ENCODE measurements around the gene MAP7D1.

MAP7D1 gene

DNA sequence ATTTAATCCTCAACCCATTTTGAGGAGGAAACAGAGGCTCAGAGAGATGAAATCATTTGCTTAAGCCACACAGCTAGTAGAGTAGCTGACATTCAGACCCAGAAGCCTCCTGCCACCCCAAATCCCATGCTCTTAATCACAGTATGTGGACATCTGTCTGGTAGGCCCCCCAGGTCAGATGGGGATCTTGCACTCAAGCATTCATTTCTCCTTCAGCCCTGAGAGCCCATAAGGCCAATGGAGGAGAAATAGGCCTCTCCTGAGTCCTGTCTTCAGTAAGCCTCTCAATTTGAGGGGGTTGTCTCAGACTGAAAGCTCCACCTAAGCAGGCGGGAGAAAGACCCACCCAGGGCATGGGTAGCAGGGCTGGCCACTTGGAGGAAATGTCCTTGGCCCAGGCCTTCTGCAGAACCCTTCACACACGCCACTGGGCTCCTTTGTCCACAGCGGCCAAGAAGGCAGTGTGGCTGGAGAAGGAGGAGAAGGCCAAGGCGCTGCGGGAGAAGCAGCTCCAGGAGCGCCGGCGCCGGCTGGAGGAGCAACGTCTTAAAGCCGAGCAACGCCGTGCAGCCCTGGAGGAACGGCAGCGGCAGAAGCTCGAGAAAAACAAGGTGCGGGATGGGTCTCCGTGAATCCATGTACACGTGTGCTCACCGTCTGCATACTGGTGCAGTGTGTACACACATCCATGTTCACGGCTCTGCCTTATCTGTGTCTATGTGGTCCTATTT is 16.2 kb downstream of the MAP7D1 start:
- TF ChIP-seq, protein P1, sequence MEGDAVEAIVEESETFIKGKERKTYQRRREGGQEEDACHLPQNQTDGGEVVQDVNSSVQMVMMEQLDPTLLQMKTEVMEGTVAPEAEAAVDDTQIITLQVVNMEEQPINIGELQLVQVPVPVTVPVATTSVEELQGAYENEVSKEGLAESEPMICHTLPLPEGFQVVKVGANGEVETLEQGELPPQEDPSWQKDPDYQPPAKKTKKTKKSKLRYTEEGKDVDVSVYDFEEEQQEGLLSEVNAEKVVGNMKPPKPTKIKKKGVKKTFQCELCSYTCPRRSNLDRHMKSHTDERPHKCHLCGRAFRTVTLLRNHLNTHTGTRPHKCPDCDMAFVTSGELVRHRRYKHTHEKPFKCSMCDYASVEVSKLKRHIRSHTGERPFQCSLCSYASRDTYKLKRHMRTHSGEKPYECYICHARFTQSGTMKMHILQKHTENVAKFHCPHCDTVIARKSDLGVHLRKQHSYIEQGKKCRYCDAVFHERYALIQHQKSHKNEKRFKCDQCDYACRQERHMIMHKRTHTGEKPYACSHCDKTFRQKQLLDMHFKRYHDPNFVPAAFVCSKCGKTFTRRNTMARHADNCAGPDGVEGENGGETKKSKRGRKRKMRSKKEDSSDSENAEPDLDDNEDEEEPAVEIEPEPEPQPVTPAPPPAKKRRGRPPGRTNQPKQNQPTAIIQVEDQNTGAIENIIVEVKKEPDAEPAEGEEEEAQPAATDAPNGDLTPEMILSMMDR (IDR thresholded peaks at IDR 0.05; ENCODE audit: extremely low read depth, insufficient read depth, missing control alignments): no peak
- no peak for DNase-seq (ENCODE audit: low spot score)
- in situ Hi-C loops (cut with MboI; ENCODE audit: low pct_unique_long_range_greater_than_20kb, low sequenced_read_pairs, unreplicated experiment): no loop called here

DNA sequence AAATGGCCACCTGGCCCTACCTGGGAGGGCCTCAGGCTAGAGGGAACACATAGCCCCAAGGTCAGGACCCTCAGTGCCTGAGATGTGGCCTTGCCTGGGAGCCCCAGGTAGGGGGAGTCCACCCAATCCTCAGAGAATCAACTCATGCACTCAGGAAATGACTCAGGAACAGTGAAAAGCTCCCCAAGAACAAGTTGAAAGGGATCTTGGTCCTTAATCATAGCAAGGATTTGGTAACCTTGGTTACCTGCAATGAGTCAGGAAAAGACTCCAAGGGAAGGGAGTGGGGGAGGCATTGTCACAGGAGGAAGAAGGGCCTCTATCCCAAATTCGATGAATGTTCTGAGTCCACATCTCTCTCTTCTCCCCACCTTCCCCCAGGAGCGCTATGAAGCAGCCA is 17.0 kb downstream of the MAP7D1 start:
- in situ Hi-C loops (cut with MboI; ENCODE audit: low pct_unique_long_range_greater_than_20kb, low sequenced_read_pairs, unreplicated experiment): no loop called here
- DNase-seq (ENCODE audit: low spot score): no peak
- TF ChIP-seq, protein P1 (IDR thresholded peaks at IDR 0.05; ENCODE audit: extremely low read depth, insufficient read depth, missing control alignments): no peak

DNA sequence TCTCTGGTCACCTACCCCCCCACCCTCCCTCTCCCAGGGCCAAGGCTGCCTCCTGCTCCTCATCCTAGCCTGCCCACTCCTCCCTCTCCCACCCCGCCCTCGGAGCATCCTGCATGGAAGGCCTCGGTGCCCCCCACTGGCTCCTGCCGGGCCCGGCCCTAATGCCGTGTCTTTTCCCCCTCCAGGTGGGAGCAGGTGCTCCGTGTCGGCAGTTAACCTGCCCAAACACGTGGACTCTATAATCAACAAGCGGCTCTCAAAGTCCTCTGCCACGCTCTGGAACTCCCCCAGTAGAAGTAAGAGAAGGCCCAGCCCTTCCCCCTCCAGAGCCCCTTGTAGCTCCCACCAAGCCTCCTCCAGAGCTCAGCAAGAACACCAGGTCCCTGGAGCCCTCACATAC is 18.8 kb downstream of the MAP7D1 start:
- TF ChIP-seq, protein P1 (IDR thresholded peaks at IDR 0.05; ENCODE audit: extremely low read depth, insufficient read depth, missing control alignments): no peak
- in situ Hi-C loops (cut with MboI; ENCODE audit: low pct_unique_long_range_greater_than_20kb, low sequenced_read_pairs, unreplicated experiment): no loop called here
- no peak for DNase-seq (ENCODE audit: low spot score)

DNA sequence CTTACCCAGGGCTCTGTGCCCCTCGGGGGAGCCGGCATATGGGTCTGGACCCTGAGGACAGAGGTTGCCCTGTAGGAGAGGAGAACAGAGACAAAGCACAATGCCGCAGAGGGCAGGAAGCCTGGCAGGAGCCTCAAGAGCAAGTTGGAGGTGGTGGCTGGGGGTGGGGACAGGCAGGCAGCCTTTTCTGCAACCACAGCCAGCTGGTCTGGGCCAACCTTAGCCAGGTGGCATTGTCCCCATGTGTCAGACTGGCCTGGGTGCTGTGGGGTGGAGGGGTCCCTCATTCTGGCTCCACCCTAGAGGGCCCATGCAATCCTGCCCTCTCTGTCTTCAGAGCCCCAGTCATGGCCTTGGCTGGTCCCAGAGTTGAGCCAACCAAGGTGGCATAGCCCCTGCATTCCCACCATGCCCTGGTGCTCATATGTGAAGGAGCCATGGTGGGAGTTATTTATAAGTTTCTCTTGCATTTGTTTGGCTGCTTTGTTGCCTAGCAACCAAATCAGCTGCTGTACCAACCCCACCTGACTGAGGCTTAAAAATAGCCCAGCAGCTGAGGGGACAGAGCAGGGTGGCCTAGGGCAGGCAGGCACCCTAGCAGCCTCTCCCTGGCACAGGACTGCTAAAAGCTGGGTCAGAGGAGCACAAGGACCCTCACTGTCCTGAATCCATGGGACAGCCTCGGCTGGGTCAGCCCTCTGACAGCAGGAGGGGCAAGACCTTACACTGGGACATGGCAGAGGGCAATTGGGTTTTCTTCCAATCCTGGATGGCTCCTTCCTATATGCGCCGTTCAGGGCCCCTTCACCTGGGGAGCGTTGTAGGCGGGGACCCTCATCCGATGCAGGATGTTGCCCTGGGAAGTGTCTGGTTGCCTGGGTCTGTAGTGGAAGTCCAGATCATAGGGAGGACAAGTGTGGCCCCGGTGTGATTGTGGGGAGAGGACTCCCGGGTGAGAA is 19.5 kb downstream of the MAP7D1 start:
- peak; percentile 61 for DNase-seq (ENCODE audit: low spot score)
- TF ChIP-seq, protein P1 (IDR thresholded peaks at IDR 0.05; ENCODE audit: extremely low read depth, insufficient read depth, missing control alignments): no peak
- in situ Hi-C loops (cut with MboI; ENCODE audit: low pct_unique_long_range_greater_than_20kb, low sequenced_read_pairs, unreplicated experiment): no loop called here

DNA sequence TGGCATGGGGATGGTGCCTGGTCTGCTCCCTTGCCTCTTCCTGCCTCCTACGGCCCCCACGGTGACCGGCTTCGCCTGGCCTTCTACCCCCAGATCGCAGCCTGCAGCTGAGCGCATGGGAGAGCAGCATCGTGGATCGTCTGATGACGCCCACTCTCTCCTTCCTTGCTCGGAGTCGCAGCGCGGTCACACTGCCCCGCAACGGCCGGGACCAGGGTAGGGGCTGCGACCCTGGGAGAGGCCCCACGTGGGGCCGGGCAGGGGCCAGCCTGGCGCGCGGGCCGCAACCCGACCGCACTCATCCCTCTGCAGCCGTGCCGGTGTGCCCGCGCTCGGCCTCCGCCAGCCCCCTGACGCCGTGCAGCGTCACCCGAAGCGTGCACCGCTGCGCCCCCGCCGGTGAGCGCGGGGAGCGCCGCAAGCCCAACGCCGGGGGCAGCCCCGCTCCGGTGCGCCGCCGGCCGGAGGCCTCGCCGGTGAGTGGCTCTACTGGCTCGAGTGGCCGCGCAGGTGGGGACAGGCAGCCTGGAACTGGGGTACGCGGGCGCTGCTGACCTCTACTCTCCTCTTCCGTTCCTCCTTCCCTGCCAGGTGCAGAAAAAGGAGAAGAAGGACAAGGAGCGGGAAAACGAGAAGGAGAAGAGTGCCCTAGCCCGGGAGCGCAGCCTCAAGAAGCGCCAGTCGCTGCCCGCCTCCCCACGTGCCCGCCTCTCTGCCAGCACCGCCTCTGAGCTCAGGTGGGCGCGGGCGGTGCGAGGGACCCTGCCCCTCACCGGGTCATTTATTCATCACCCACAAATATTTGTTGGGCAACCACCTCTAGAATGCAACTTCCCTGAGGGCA is 20.4 kb downstream of the MAP7D1 start:
- TF ChIP-seq, protein P1 (IDR thresholded peaks at IDR 0.05; ENCODE audit: extremely low read depth, insufficient read depth, missing control alignments): no peak
- no peak for DNase-seq (ENCODE audit: low spot score)
- in situ Hi-C loops (cut with MboI; ENCODE audit: low pct_unique_long_range_greater_than_20kb, low sequenced_read_pairs, unreplicated experiment): no loop called here

Measured in GM13977 (cell line).